Peyer's patch (tissue), 4 donors: Measurements from ENCODE around the gene EVC2. TPM values are rescaled to one million over a fixed set of nuclear protein-coding genes. Genes with fewer than 3 reads are reported as not detected.

Source experiments
- DNase-seq, 3 donors: peaks; one replicate each; pipeline ENCODE4 v3.0.0-alpha.2; 2017 to 2019
- H3K27ac ChIP-seq, 4 donors: fragments of 200-600 bp; sonication (generic); one replicate each; pipeline ENCODE4 v1.5.1; 2016 to 2019
- H3K27me3 ChIP-seq, 2 donors: fragments of 200-600 bp; sonication (generic); one replicate each; pipeline ENCODE4 v1.5.1; 2019
- H3K36me3 ChIP-seq, 3 donors: fragments of 200-600 bp; sonication (generic); one replicate each; pipeline ENCODE4 v1.5.1; 2016 to 2019
- H3K4me1 ChIP-seq, 4 donors: fragments of 200-600 bp; sonication (generic); one replicate each; pipeline ENCODE4 v1.5.1; 2016 to 2019
- H3K4me3 ChIP-seq, 4 donors: fragments of 200-600 bp; sonication (generic); 1 replicate in 3 of 4; 2 replicates in 1 of 4; pipeline ENCODE4 v1.5.1; 2016 to 2019; ENCODE audit warnings: mild to moderate bottlenecking in 1 of 4
- H3K9me3 ChIP-seq, 4 donors: fragments of 200-600 bp; sonication (generic); one replicate each; pipeline ENCODE4 v1.5.1; 2016 to 2019; ENCODE audit warnings: mild to moderate bottlenecking in 1 of 4
- POLR2A ChIP-seq, 2 donors: fragments of 450-650 bp; IDR thresholded peaks; one replicate each; pipeline ENCODE4 v1.5.1; 2017; ENCODE audit warnings: antibody characterized with exemption in 2 of 2, mild to moderate bottlenecking in 2 of 2, moderate library complexity in 2 of 2
- total RNA-seq, 4 donors: library from RNA; depleted of rRNA; stranded (reverse); fragments of >200 nt; gene quantifications; one replicate each; pipeline ENCODE4 v1.1.0, GENCODE V29; 2016
- TF ChIP-seq, protein P1 (sequence below), 6 experiments: fragments of 450-650 bp in 4 of 6; fragments of 200-600 bp in 2 of 6; sonication (generic) in 1 of 6; IDR thresholded peaks; one replicate each; pipeline ENCODE4 v1.5.1; 2017 to 2019; ENCODE audit warnings: antibody characterized with exemption in 6 of 6, mild to moderate bottlenecking in 3 of 6, moderate library complexity in 1 of 6

The EVC2 gene
- total RNA-seq, 4 donors from 2014 or later, result 0.70 to 32.2 (median 4.1) TPM

DNA sequence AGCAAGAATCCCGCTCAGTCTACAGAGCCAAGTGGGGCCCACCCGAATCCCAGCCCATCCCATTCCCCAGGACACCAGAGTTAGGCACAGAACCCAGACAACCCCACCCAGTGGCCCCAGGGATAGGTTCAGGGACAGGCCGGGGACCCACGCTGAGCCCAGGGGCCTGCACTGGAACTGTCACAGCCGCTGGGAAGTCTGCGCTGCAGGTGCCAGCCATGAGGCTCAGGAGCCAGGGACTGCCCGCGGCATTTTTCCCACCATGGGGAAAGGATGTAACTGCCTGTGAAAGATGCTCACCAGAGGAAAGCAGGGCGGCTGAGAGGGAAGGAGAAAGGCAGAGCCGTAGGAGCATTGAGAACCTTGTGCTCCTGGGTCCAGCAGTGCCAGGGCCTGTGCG, 12.0 kb downstream of the EVC2 start:
- Histone ChIP-seq H3K36me3 (no peaks in the 10 kb centered on the region), H3K4me1 (no peaks in the 10 kb centered on the region), H3K4me3 (no peak overlapping the region), H3K27ac (no peak overlapping the region), H3K27me3 (no peaks in the 10 kb centered on the region), H3K9me3 (no peaks in the 10 kb centered on the region)
- no peak for TF ChIP-seq POLR2A (IDR thresholded peaks at IDR 0.05)
- TF ChIP-seq, protein P1, sequence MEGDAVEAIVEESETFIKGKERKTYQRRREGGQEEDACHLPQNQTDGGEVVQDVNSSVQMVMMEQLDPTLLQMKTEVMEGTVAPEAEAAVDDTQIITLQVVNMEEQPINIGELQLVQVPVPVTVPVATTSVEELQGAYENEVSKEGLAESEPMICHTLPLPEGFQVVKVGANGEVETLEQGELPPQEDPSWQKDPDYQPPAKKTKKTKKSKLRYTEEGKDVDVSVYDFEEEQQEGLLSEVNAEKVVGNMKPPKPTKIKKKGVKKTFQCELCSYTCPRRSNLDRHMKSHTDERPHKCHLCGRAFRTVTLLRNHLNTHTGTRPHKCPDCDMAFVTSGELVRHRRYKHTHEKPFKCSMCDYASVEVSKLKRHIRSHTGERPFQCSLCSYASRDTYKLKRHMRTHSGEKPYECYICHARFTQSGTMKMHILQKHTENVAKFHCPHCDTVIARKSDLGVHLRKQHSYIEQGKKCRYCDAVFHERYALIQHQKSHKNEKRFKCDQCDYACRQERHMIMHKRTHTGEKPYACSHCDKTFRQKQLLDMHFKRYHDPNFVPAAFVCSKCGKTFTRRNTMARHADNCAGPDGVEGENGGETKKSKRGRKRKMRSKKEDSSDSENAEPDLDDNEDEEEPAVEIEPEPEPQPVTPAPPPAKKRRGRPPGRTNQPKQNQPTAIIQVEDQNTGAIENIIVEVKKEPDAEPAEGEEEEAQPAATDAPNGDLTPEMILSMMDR (IDR thresholded peaks at IDR 0.05), result no peak
- no peak for DNase-seq

DNA sequence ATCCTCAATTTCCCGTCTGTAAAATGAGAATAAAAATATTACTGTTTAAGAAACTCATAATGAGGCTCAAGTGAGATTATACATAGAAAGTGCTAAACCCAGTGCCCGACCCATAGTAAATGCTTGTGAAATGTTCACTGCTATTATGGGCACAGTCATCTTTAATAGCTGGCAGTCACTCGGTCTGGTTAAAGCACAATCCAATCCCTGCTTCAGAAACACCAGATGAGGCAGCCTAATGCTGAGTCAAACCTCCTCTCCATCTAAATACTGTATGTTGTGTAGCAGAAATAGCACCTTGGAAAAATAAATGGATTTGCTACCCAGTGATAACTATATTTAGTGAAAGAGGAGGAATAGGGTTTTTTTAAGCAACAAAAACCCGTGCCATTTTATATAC, 14.5 kb downstream of the EVC2 start:
- no peak for DNase-seq
- Histone ChIP-seq H3K4me3 (no peak overlapping the region), H3K27ac (no peak overlapping the region), H3K9me3 (no peaks in the 10 kb centered on the region), H3K27me3 (no peaks in the 10 kb centered on the region), H3K4me1 (no peaks in the 10 kb centered on the region), H3K36me3 (no peaks in the 10 kb centered on the region)
- TF ChIP-seq, protein P1 (IDR thresholded peaks at IDR 0.05), result no peak
- TF ChIP-seq POLR2A (IDR thresholded peaks at IDR 0.05), result no peak

DNA sequence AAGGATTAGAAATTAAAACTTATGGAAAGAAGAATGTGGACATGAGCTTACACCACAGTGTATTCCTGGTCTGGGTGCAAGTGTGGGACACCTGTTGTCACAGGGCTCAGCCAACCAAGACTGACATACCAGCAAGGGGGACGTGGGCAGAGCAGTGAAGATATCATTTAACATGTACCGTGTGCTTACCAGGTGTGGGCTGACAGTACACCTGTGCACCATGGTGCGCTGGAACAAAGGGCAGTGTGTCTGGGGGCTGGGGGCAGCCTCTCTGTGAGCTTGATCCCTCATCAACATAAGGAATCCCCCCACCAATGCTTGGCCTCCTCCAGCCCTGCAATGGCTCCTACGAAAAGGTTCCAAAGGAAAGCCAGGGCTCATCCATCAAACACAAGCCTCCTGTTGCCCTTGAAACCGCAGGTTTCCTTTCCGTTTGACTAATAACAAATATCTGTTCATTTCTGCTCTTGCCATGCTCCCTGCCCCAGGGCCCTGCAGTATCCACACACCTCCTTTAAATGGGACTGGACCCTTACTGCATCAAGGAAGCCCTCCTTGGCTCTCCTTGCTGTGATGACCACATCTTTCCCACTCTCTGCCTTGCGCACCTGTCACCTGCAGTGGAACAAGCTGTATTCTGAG, 16.7 kb downstream of the EVC2 start:
- no peak for TF ChIP-seq POLR2A (IDR thresholded peaks at IDR 0.05)
- TF ChIP-seq, protein P1 (IDR thresholded peaks at IDR 0.05), result no peak
- Histone ChIP-seq H3K27me3 (no peaks in the 10 kb centered on the region), H3K9me3 (no peaks in the 10 kb centered on the region), H3K4me1 (no peaks in the 10 kb centered on the region), H3K27ac (no peak overlapping the region), H3K4me3 (no peak overlapping the region), H3K36me3 (no peaks in the 10 kb centered on the region)
- DNase-seq, result no peak

DNA sequence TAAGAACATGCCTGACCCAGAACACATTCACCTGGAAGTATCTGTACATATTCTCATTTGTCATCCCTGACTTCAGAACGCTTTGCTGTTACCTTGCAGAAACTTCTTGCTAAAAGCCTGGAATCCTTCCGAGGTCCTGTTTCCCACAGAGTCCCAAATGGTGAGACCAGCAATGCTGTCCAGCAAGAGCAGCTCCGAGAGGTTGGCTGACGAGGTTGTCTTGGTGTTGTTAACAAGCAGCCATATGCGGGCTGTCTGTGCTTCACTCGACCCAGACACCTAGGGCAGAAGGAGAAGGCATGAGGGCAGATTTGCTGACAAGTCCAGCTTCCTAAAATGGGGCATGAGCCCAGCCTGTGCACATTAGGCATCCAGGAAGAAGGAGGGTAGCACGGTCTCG, 19.3 kb downstream of the EVC2 start:
- Histone ChIP-seq H3K27me3 (no peaks in the 10 kb centered on the region), H3K4me3 (no peak overlapping the region), H3K4me1 (no peaks in the 10 kb centered on the region), H3K9me3 (no peaks in the 10 kb centered on the region), H3K36me3 (peaks cover 0 to 10% (median 0%) of the 10 kb centered on the region in 3 donors), H3K27ac (no peak overlapping the region)
- TF ChIP-seq POLR2A (IDR thresholded peaks at IDR 0.05), result no peak
- TF ChIP-seq, protein P1 (IDR thresholded peaks at IDR 0.05), result no peak
- DNase-seq, result no peak

DNA sequence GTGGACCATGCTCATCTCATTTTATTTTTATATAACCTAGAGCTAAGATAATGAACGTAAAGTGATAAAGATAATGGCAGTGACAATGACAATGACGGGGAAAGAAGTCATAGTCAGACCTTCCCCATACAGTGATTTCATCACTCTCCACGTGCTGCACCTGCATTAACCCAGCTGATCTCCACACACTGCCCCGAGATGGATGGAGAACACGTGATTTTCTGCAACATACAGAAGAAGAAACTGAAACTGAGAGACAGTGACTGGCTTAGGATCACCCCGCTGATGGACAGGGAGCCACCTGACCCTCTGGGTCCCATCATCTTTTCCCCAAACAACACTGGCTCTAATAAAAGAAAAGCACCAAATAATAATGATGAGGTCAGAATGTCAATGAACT, 22.0 kb downstream of the EVC2 start:
- Histone ChIP-seq H3K36me3 (peaks cover 0 to 10% (median 0%) of the 10 kb centered on the region in 3 donors), H3K27ac (no peak overlapping the region), H3K27me3 (no peaks in the 10 kb centered on the region), H3K4me3 (no peak overlapping the region), H3K4me1 (no peaks in the 10 kb centered on the region), H3K9me3 (no peaks in the 10 kb centered on the region)
- TF ChIP-seq POLR2A (IDR thresholded peaks at IDR 0.05), result no peak
- TF ChIP-seq, protein P1 (IDR thresholded peaks at IDR 0.05), result no peak
- DNase-seq, result no peak

DNA sequence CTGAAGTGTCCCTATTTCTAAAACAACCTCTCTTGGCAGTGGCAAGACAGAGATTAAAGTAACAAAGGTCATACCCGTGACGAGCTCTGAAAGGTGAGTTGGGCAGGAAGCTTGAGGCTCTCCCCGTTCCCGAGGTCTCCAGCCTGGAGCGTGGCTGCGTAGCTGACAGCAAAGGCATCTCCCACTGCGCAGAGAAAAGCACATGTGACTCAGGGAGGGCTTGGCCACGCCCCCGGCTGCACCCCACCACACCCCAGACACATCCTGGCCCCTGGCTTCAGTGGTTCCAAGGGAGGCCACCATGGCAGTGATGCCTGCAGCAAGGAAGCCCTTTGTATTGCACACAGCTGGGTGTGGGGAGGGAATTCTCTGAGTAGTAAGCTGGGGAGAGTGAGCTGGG, 23.1 kb downstream of the EVC2 start:
- Histone ChIP-seq H3K9me3 (no peaks in the 10 kb centered on the region), H3K27me3 (no peaks in the 10 kb centered on the region), H3K27ac (no peak overlapping the region), H3K4me3 (no peak overlapping the region), H3K4me1 (no peaks in the 10 kb centered on the region), H3K36me3 (peaks cover 0 to 10% (median 0%) of the 10 kb centered on the region in 3 donors)
- no peak for TF ChIP-seq POLR2A (IDR thresholded peaks at IDR 0.05)
- TF ChIP-seq, protein P1 (IDR thresholded peaks at IDR 0.05), result no peak
- DNase-seq, result no peak
